OCI-LY1 (cell line): ENCODE data around the gene TEKT2.

Source experiments
- H2AFZ ChIP-seq: fragments of 200-600 bp; sonication (generic), shearing (Covaris generic); 2 replicates; pipeline ENCODE4 v1.6.0; 2014; ENCODE audit warnings: antibody characterized with exemption, mild to moderate bottlenecking, low read length
- H3F3A ChIP-seq: fragments of 200-600 bp; sonication (generic), shearing (Covaris generic); 2 replicates; pipeline ENCODE4 v1.6.0; 2014; ENCODE audit warnings: mild to moderate bottlenecking, antibody characterized with exemption, low read length, moderate library complexity; ENCODE audit not compliant: insufficient read depth
- H3K27ac ChIP-seq: fragments of 200-600 bp; sonication (generic); 2 replicates; pipeline ENCODE4 v1.5.1; 2014; ENCODE audit warnings: low read length, mixed run types, mild to moderate bottlenecking, low read depth; ENCODE audit not compliant: poor library complexity, severe bottlenecking
- H3K27me3 ChIP-seq: fragments of 200-600 bp; sonication (generic); 2 replicates; pipeline ENCODE4 v1.6.0; 2014; ENCODE audit warnings: antibody characterized with exemption, mild to moderate bottlenecking, low read length, moderate library complexity; ENCODE audit not compliant: insufficient read depth
- H3K36me3 ChIP-seq: fragments of 200-600 bp; sonication (generic); 2 replicates; pipeline ENCODE4 v1.6.1; 2014; ENCODE audit warnings: mild to moderate bottlenecking, antibody characterized with exemption, low read length, moderate library complexity, mixed read lengths; ENCODE audit not compliant: insufficient read depth
- H3K4me1 ChIP-seq: fragments of 200-600 bp; sonication (generic); 2 replicates; pipeline ENCODE4 v1.5.1; 2014; ENCODE audit warnings: mild to moderate bottlenecking, low read length, moderate library complexity; ENCODE audit not compliant: insufficient read depth, severe bottlenecking
- H3K4me2 ChIP-seq: fragments of 200-600 bp; sonication (generic), shearing (Covaris generic); 2 replicates; pipeline ENCODE4 v1.6.1; 2014; ENCODE audit warnings: low read length
- H3K4me3 ChIP-seq: fragments of 200-600 bp; sonication (generic); 2 replicates; pipeline ENCODE4 v1.5.1; 2014; ENCODE audit warnings: low read length, low read depth, mild to moderate bottlenecking, mixed read lengths; ENCODE audit not compliant: poor library complexity, severe bottlenecking
- H3K79me2 ChIP-seq: fragments of 200-600 bp; shearing (Covaris generic); 2 replicates; pipeline ENCODE4 v1.6.1; 2016; ENCODE audit warnings: mixed run types, low read length, mixed read lengths; ENCODE audit not compliant: insufficient read depth
- H3K9ac ChIP-seq: fragments of 200-600 bp; sonication (generic), shearing (Covaris generic); 2 replicates; pipeline ENCODE4 v1.6.1; 2014; ENCODE audit warnings: mild to moderate bottlenecking, low read length, mixed read lengths
- H3K9me2 ChIP-seq: fragments of 200-600 bp; sonication (generic), shearing (Covaris generic); 2 replicates; pipeline ENCODE4 v1.6.1; 2014; ENCODE audit warnings: low read depth, mild to moderate bottlenecking, low read length, mixed read lengths
- H3K9me3 ChIP-seq: fragments of 200-600 bp; shearing (Covaris generic); 2 replicates; pipeline ENCODE4 v1.6.1; 2014; ENCODE audit warnings: low read length, mixed read lengths
- H4K20me1 ChIP-seq: fragments of 200-600 bp; sonication (generic), shearing (Covaris generic); 2 replicates; pipeline ENCODE4 v1.6.0; 2016; ENCODE audit warnings: mild to moderate bottlenecking, low read length; ENCODE audit not compliant: insufficient read depth
- CTCF ChIP-seq: fragments of 200-600 bp; sonication (generic), shearing (Covaris generic); IDR thresholded peaks from 2 replicates; pipeline ENCODE4 v1.5.1; 2017; ENCODE audit warnings: mild to moderate bottlenecking, antibody characterized with exemption, low read length, moderate library complexity, mixed read lengths
- EZH2 ChIP-seq: fragments of 200-600 bp; sonication (generic), shearing (Covaris generic); IDR thresholded peaks from 2 replicates; pipeline ENCODE4 v1.8.0; 2017; ENCODE audit warnings: borderline replicate concordance, mixed run types, mild to moderate bottlenecking, antibody characterized with exemption, low read length, moderate library complexity, mixed read lengths

Gene TEKT2

GRCh38 chr1:36126797-36127500, 43.1 kb downstream of the TEKT2 start:
- Histone ChIP-seq H3K27me3 (peaks cover 7% of the 10 kb centered on the region; the same call in 1 of the 2 replicates), H2AFZ (no peak overlapping the region), H4K20me1 (no peaks in the 10 kb centered on the region), H3K27ac (no peak overlapping the region), H3K36me3 (no peaks in the 10 kb centered on the region), H3K4me2 (no peak overlapping the region), H3K79me2 (no peaks in the 10 kb centered on the region), H3K9me2 (no peaks in the 10 kb centered on the region), H3F3A (no peaks in the 10 kb centered on the region), H3K4me1 (peaks cover 25% of the 10 kb centered on the region), H3K9ac (no peak overlapping the region), H3K9me3 (no peaks in the 10 kb centered on the region), H3K4me3 (no peak overlapping the region)
- TF ChIP-seq EZH2 (no peak), CTCF (no peak)

GRCh38 chr1:36128126-36128904, 44.4 kb downstream of the TEKT2 start:
- Histone ChIP-seq H3K9ac (no peak overlapping the region), H2AFZ (no peak overlapping the region), H3K4me2 (no peak overlapping the region), H3K79me2 (no peaks in the 10 kb centered on the region), H3K9me3 (no peaks in the 10 kb centered on the region), H3K9me2 (no peaks in the 10 kb centered on the region), H3K27me3 (no peaks in the 10 kb centered on the region; the same call in 1 of the 2 replicates), H3F3A (no peaks in the 10 kb centered on the region), H3K4me1 (peaks cover 17% of the 10 kb centered on the region), H3K36me3 (no peaks in the 10 kb centered on the region), H3K4me3 (no peak overlapping the region), H4K20me1 (no peaks in the 10 kb centered on the region), H3K27ac (no peak overlapping the region)
- TF ChIP-seq EZH2 (no peak), CTCF (no peak)

- Histone ChIP-seq H3K36me3 (no peaks in the 10 kb centered on the region), H3K27me3 (no peaks in the 10 kb centered on the region; the same call in 1 of the 2 replicates), H3K4me2 (no peak overlapping the region), H2AFZ (no peak overlapping the region), H3K9ac (no peak overlapping the region), H3K79me2 (no peaks in the 10 kb centered on the region), H3F3A (no peaks in the 10 kb centered on the region), H3K4me3 (no peak overlapping the region), H3K9me3 (no peaks in the 10 kb centered on the region), H3K4me1 (peaks cover 11% of the 10 kb centered on the region), H3K9me2 (no peaks in the 10 kb centered on the region), H4K20me1 (no peaks in the 10 kb centered on the region), H3K27ac (no peak overlapping the region)
- TF ChIP-seq CTCF, result no peak
- TF ChIP-seq EZH2, result no peak
Observed at GRCh38 chr1:36128905-36129206, 45.0 kb downstream of the TEKT2 start.
